Iris pigment epithelial cell (primary cell): Measurements from ENCODE around the gene PRR27.
"Not testable (repeated sequence)": the region's sequence is repeated elsewhere in the genome, so short reads cannot be mapped to it uniquely, and the experiment has no call there.

Experiments used
- DNase-seq: peaks from one replicate; pipeline ENCODE4 v3.0.0-alpha.2; 2011; ENCODE audit warnings: low read depth

PRR27 gene

GRCh38 chr4:70197842-70198241 is 43.8 kb downstream of the PRR27 start:
- DNase-seq = no peak

DNA sequence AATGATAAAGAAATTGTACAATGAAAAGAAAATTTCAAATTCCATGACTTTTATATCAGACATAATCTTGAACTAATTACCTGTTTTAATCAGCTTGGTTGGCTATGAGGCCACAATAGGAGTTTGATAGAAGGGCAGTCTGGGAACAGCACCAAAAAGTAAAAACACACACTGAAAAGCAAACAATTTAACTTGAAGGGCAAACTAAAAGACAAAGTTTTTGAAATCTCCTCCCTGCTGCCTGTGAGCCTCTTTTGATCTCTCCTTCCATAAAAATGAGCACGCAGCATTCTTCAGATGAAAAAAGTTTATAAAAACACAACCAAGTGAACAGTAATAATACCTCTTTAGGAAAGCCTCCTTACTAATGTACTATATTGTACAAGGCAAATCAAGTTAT is 49.6 kb downstream of the PRR27 start:
- no peak for DNase-seq

- DNase-seq = not testable (repeated sequence)
Observed at GRCh38 chr4:70212752-70213151, 58.7 kb downstream of the PRR27 start.
